Astrocyte (in vitro differentiated cells and primary cell): ENCODE measurements around the gene DNASE1L2.

Experiments used
- EZH2 ChIP-seq: IDR thresholded peaks from 2 replicates; pipeline ENCODE4 v1.6.1; 2012; ENCODE audit warnings: mild to moderate bottlenecking, low read length, inconsistent platforms; ENCODE audit not compliant: insufficient read depth
- TF ChIP-seq, protein P1 (sequence below): IDR thresholded peaks from 2 replicates; pipeline ENCODE4 v1.5.1; 2011; ENCODE audit warnings: low read depth, mild to moderate bottlenecking, inconsistent platforms, low read length, moderate library complexity; ENCODE audit not compliant: insufficient read depth

DNA sequence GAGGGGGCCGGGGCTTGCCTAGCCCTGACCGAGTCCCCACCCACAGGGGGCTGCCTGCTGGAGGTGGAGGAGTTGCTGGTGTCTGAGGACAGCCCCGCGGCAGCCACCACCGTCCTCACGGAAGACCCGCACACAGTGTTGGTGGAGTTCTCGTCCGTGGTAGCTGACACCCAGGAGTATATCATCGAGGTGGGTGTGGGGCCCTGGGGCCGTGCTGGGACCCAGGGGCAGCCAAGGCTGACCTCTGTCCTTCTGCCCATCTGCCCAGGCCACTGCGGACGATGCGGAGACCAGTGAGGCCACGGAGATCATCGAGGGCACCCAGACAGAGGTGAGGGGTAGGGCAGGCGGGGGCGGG is 1.5 kb upstream of the DNASE1L2 start:
- TF ChIP-seq, protein P1, sequence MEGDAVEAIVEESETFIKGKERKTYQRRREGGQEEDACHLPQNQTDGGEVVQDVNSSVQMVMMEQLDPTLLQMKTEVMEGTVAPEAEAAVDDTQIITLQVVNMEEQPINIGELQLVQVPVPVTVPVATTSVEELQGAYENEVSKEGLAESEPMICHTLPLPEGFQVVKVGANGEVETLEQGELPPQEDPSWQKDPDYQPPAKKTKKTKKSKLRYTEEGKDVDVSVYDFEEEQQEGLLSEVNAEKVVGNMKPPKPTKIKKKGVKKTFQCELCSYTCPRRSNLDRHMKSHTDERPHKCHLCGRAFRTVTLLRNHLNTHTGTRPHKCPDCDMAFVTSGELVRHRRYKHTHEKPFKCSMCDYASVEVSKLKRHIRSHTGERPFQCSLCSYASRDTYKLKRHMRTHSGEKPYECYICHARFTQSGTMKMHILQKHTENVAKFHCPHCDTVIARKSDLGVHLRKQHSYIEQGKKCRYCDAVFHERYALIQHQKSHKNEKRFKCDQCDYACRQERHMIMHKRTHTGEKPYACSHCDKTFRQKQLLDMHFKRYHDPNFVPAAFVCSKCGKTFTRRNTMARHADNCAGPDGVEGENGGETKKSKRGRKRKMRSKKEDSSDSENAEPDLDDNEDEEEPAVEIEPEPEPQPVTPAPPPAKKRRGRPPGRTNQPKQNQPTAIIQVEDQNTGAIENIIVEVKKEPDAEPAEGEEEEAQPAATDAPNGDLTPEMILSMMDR = no peak
- TF ChIP-seq EZH2 = no peak
